GM18873 (cell line): ENCODE measurements around the gene ANP32A.

Experiments used
- ATAC-seq: cut with Tn5 transposase; IDR thresholded peaks from one replicate; pipeline ENCODE4 v1.9.1; 2021; ENCODE audit warnings: mild to moderate bottlenecking, moderate library complexity, moderate number of reproducible peaks; ENCODE audit not compliant: unreplicated experiment, low FRiP score

ANP32A gene

DNA sequence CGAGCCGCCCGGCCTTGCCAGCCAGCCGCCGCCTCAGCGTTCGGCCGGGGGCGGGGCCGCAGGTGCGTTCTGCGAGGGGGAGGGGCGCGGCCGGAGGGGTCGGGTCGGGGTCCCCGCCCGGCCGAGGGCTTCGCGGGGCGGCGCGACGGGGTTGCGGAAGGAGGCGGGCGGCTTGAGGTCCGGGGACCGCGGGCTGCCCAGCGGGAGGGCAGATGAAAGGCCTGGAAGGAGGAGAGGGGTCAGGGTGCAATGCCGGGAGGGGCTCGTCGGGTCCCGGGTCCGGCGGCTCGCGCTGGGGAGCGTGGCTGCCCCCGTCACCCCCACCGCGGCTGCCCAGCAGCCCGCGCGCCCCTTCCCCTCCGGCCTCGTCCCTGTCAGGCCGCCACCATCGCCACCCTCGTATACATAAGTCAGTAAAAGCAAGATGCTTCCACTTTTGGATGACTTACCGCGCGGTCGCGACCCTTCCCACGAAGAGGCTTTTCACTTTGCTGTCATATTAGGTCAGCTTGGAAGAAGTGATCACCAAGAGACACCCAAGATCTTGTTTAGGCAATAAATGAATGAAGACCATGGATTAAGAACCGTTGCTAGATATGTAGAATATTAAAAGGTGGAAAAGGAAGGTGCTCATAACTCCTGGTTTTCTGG is 620 bp upstream of the ANP32A start:
- peak; percentile 11 for ATAC-seq

DNA sequence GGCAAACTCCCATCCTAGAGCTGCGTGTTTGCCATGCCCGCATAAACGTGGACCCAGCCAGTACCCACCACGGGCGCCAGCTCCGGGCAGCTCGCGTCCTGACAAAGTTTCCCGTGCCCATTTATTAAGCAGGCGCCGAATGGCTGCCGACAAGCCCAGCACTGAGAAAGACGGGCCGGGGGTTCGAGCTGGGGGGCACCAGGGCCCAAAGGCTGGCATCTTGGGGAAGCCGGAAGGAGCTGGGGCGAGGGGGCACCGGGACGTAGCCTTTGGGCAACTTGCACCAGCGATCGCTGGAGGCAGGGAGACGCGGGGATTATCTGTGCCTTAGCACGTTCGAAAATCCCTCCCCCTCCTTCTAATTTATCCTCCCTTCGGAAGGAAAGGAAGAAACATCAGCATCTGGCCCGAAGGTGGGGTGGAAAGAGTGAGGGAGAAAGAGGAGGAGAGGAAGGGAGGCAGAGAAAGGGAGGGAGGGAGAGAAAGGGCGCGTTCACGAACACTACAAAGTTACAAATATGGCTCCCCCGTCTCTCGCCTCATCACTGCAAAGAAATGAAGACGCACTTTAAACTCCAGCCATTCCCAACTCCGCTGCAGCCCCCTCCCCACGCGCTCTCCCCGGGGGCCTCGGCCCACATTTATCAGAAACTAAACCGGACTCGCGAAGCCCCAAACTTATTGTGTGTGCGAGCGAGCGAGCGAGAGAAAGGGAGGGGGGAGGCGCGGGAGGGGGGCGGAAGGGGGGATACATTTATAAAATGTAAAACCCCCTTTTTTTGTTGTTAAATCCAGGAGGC is 1.0 kb downstream of the ANP32A start:
- ATAC-seq: no peak

DNA sequence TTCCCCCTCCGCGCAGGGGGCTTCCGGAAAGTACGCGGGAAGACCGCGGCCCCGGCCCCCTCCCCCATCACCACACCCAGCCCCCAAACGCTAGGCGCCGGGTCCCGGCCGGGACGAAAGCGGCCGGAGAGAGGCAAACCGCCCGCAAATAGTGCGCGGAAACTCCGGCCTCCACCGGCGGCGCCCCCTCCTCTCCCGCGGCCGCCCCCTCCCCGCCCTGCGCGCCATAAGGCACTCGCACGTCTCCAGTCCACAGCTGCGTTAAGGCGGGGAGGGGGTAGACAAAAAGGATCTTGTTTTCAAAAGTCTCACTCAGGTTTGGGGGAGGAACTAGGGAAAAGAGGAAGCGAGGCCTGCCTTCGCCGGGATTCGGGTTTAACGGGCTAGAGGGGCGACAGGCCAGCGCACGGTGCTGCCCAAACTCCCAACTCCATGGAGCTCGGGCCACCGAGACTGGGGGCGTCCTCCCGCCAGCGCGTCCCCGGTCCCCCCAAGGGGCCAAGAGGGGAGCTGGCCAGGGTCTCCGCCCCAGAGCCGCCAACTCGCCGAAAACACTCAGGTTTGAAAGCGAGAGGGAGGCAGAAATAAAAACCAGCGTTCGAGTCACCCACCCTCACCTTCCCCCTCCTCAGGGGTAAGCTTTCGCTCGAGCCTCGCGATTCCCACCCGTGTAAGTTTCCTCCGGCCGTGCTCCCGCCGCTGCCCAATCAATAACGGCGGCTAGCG is 1.8 kb downstream of the ANP32A start:
- no peak for ATAC-seq

DNA sequence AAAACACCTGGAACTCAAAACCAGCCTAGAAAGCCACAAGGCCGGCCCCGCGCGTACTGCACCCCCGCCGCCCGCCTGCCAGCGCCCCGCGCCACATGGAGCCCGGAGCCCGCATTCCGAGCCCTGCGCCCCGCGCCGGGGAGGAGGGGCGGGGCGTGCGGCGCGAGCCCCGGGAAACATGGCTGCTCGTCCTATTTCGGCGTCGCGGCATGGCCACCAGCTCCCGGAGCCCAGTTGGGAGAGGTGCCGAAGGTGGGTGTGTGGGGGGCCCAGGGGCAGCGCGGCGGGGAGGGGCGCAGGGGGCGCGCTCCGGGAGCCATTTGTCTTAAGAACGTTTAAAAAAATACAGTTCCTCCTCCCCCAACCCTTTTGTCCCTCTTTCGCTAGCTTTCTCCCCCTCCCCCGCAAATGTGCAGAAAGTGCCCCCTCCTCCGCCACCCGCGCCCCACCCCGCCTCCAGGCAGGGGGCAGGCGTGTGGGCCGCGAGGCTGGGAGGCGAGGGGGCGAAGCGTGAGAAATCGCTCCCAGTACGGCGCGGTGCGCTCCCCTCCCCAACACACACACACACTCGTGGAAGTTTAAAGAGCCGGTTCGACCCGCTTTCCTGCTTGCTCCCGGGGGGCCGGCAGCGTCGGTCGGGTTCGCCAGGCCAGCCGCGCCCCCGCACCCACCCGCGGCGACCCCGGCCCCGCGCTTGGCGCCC is 2.5 kb downstream of the ANP32A start:
- no peak for ATAC-seq

DNA sequence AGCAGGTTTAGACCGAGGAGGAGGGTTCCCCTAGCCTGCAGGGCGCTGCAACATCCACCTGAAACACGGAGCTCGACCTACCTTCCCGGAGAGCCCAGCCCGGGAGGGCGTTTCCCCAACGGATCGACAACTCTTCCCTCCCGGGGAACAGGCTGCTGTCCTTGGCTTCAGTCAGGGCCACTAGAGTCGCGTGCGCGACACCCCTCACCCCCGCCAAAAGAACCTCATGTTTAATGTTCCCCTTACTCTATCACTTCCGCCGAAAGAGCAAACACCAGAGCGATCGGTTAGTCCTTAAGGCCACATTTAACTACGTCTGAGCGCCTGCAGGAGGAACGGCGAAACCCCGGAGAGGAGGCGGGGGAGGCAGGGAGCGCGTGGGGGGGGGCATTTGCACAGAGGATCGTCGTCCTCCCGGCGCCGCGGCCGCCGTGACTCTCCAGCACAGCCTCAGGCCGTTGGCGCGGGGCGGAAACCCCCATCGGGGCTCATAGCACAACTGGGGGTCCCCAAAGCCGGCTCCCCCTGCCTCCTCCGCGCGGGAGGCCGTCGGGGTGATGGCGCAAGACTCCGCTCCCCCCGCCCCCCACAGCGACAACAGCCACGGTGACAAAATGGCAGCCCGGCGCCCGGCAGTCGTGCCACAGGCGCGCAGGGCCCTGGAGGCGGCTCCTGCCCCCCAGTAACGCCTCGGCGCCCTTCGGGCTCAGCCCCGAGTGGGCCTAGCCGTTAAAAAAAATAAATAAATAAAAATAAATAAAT is 3.2 kb downstream of the ANP32A start:
- ATAC-seq: no peak

DNA sequence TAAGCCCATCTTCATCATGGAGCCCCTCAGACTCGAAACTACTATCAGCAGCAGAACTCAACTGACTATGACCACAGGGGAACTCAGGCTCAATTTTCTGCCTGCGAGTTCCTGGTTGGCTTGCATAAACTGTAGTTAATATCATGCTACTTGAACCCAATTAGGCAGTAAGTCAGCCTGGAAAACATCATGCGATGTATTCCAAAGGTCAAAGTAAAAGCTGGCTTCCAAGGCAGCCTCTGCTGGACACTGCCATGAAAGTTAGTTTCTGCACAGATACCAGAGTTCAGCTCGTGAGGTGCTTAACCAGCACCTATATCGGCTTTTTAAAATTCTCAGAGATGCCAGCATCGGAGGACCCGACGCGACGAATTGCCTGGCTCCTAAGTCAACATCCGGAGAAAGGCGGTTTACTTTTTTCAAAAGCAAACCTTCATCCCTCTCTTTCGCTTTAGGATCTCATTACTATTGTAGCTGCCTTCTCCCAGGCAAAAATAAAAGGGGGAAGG is 3.8 kb downstream of the ANP32A start:
- no peak for ATAC-seq

DNA sequence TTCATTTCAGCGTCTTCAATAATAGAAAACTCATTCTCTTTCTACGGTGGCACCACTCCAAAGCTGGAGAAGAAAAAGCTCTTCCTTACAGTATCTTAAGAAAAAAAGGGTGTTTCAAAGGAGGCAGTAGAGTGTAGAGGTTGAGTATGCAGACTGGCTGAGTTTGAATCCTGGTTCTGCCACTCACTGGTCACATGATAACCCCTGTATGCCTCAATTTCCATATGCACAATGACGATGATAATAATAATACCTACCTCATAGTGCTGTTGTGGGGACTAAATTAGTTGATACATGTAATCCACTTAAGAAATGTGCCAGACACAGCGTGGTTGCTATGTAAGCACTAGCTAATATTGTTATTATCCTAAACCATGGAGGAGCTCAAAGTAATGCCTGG is 4.5 kb downstream of the ANP32A start:
- ATAC-seq: no peak

DNA sequence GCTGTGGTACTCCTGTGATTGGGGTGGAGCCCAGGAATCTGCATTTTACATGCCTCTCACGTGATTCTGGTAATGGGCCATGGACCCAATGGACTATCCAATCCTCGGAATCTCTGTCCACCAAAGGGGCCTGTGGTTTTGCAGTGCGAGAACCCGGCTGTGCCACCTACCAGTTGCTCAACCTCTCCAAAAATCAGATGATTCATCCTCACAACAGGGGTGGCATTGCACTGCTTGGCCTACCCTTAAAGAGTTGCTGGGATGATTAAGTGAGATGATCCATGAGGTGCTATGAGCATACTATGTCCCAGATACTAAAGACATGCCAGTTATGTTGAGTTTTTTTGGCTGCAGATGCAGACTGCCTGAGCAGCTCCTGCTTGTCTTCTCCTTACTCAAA is 5.1 kb downstream of the ANP32A start:
- no peak for ATAC-seq

DNA sequence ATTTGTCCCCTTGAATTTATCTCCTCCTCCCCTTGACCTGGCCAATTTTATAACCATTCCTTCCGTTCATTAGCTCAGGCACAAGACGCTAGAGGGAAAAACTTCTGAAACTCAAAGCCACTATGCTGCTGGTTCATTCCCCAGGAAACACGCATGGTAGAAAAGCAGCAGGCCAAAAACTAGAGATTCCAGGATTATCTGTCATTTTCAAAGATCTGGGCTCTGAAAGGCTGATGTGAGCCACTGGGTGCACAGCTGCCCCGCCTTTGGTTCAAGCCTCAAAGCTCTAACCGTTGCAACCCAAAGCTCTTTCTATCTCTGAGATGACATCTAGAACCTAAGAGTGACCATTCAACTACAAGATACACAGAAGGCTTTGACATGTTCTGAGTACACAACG is 6.1 kb downstream of the ANP32A start:
- no peak for ATAC-seq

DNA sequence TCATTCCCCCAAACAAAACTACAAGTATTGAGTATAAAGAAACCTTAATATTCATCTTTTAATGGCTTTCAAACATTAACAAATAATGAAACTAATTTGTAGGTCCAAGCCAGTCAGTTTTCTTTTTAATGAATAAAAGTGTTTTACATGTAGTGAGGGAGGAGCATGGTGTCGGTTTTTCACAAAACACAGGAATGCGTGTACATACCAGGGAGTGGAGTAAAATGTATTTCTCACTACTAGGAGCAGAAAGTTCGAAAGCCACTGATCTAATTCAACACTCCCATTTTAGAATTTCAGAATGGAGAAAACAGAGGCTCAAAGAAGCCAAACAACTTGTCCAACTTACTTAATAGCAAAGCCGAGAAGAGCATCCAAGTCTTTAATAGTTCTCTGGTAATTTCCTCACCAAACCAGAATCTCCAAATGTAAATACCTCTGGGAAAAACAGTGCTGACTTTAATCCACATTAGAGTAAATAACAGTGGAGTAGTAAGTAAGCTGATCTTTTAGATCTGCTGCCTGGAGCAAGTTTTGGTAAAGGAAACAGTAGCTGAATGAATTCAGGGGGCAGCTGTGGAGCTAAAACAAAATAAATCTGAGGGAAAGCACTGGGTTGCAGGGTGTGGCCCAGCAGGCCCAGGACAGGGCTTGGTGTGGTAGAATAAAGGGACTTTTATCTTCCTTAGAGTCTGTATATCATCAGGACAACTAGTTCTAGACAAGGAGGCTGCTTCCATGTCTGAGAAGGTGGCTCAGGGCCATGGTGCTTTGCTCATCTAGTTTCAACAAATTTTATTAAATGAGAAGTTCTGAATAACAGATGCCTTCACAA is 7.9 kb downstream of the ANP32A start:
- ATAC-seq: no peak

DNA sequence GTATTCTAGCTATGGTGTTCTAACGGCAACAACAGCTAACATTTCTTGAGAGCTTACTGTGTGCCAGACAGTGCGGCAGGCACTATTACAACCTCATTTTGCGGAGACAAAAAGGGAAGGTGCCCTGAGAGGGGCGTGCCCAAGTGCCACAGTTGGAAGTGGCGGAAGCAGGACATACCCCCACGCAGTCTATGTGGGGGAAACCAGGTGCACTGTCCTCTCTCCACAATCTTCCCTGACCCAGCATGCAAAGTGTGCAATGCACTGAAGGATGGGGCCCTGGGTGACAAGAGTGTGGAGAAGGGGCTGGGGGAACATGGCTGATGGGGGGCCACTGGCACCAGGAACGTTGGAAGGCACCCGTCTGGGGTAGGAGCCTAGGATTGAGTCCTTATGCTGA is 8.6 kb downstream of the ANP32A start:
- no peak for ATAC-seq

DNA sequence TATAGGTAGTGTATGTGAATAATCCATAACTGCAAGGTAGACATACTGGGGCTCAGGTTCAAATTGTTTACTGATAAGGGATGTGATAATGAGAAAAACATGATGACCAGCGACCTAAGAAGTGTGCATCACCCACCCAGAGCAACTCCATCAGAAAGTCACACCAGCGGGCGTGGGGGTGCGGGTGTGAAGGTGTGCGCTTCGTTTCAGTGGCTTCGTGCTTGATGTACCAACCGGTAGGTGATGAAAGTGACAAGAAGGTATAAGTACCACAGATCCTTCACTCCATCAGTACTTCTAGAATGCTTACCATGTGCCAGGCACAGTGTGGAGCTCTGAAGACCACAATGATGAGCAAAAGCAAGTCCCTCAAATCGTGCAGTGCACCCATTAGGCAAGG is 11.2 kb downstream of the ANP32A start:
- no peak for ATAC-seq

DNA sequence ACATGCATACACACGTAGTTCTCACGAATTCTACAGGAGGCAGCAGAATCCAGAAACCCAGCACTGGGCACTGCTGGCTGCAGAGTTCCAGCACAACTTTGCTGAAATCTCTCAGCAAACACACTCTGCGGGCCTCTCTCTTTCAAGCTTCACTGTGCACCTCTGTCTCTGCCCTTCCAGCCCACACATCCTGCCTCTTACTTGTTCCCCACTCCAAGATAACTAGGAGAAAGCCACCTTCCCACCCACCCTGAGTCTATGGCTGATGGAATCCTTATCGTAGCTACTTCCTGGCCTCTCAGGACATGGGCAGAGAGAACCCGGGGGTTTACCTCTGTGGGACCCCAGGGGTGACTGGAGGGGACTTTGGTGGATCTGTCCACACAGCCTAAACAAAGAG is 11.9 kb downstream of the ANP32A start:
- ATAC-seq: no peak

DNA sequence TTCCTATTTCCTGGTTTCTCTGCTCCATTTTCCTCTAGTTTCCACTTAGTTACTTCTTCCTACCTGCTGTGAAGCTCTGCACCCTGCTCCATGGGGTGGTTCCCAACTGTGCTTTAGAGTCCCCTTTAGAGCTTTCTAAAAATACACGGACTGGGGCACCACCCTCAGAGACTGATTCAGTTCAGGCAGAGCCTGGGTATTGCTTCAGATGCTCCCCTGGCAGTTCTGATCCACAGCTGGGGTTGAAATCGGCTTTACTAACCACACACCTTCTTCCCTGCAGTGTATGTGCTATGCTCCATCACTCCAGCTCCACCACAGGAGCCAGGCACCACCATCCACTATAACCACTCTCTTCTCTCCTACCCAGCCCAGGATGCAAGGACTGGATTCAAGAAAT is 12.6 kb downstream of the ANP32A start:
- ATAC-seq: no peak

DNA sequence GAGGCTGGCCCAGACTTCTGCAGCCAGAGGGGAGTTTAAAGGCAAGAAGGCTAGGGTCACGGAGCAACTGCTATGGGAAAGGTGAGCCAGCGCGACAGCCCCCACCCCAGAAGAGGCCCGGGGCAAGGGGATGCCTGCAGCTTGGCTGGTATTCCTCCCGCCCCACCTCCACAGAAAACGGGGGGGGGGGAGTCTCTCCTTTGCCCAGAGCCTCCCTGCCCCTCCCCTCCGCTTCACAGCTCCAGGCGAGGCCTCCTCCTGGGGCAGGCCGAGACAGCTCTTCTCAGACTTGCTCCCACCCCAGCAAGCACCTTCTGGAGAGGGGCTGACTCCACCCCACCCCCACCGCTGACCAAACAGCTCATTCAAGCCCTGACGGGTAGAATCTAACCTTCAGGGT is 13.4 kb downstream of the ANP32A start:
- ATAC-seq: no peak

DNA sequence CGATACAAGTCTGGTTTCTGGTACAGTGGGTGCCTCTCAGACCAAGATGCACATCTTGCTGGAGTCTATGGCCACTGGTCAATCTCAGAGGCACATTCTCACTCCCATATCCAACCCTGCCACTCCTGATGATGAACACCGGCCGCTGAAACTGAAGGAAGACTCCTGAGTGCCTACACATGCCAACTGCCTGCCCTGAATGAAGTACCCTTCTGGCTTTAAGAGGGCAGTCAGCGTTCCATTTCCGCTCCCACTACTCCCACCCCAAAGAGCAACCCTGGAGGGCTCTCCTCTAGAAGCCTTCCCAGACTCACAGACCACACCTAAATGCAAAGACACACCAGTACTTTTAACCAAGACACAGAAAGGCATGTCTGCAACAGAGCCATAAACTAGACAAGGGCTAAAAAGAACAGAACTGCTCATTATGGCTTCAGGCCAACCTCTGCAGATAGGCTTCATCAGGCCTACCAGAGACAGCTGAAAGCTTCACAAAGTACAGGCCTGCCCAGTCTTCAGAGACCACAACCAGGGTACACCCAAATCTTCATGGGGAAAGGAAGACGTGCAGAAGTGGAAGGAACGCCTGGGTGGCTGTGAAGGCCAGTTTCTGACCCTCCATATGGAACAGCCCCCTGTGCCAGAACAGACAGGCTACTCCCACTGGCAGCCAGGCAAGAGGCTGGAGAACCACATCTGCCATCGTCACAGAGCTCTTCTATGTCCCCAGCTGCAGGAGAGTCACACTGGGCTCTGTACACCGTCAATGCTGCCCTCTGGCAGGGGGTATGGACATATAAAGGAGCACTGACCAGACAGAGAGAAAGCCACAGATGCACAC is 14.3 kb downstream of the ANP32A start:
- no peak for ATAC-seq

DNA sequence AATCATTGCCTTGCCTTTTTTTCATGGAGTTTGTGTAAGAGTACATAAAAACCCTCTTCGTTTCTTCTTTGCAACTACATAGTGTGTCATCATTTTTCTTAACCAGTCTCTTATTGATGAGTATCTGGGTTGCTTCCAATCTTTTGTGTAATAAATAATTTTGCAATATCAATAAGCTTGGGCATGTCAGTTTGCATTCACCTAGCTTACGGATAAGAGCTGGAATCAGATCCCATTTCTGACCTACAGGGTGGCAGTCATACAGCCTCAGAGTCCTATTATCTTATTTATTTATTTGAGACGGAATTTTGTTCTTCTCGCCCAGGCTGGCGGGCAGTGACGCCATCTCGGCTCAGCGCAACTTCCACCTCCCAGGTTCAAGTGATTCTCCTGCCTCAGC is 18.3 kb downstream of the ANP32A start:
- ATAC-seq: no peak

DNA sequence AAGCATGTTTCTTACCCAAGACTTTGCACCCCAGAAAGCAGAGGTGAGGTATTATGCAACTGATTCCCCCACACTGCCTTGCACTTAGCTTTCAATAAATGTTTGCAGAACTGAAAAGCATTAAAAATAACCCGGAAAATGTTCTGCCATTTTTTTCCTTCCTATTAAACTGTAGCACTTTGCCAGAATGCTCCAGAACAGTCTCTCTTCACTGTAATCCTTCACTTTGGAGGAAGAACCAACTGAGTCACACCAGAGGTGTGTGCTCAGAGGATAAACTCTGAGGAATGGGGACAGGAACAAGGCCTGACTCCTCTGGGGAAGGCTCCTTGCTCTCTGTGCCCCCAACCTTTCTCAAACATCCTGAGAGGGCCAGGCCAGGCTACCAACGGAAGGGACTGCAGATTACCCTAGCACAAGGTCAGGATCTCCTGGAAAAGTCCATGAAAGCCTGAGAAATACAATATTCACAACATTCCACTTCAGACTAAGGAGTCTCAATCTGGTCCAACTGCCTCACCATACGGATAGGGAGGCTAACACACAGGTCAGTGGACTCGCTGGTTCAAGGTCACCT is 19.0 kb downstream of the ANP32A start:
- ATAC-seq: no peak
